PC-3 (cell line): ENCODE results near the gene FLNA.

Source experiments
- EZH2 ChIP-seq: fragments of 300-600 bp; sonication (generic); IDR thresholded peaks from one replicate; pipeline ENCODE4 v1.6.1; 2017; ENCODE audit warnings: antibody characterized with exemption, mild to moderate bottlenecking, low read length; ENCODE audit not compliant: unreplicated experiment
- TF ChIP-seq, protein P1 (sequence below): fragments of 300-600 bp; sonication (generic); conservative IDR thresholded peaks from 2 replicates; pipeline ENCODE4 v1.5.1; 2017; ENCODE audit warnings: antibody characterized with exemption, low read depth, mild to moderate bottlenecking, low read length

DNA sequence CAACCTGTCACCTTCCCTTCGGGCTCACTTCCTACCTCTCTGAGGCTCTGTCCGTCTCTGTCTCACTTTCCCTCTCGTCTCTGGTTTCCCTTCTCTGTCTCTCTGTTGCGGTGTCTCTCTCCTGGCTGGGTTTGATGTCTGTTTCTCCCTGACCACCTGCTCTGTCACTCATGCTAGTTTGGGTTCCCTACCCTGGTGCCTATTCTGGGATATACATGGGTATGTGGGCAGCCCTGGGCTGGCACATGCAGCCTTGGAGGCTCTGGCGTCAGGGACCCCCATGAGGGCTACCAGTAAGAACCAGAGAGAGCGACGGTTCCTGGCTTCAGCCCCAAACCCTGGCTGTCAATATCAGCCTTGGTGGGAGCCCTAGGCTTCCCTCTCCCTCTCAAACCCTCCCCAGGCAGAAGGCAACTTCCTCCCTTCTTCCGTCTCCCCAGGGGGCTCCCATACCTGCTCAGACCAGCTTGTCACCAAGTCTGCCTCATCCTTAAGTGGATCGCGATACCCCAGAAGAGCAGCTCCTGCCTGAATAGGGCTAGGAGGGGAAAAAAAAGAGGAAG is 34.3 kb upstream of the FLNA start:
- TF ChIP-seq, protein P1, sequence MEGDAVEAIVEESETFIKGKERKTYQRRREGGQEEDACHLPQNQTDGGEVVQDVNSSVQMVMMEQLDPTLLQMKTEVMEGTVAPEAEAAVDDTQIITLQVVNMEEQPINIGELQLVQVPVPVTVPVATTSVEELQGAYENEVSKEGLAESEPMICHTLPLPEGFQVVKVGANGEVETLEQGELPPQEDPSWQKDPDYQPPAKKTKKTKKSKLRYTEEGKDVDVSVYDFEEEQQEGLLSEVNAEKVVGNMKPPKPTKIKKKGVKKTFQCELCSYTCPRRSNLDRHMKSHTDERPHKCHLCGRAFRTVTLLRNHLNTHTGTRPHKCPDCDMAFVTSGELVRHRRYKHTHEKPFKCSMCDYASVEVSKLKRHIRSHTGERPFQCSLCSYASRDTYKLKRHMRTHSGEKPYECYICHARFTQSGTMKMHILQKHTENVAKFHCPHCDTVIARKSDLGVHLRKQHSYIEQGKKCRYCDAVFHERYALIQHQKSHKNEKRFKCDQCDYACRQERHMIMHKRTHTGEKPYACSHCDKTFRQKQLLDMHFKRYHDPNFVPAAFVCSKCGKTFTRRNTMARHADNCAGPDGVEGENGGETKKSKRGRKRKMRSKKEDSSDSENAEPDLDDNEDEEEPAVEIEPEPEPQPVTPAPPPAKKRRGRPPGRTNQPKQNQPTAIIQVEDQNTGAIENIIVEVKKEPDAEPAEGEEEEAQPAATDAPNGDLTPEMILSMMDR, result no peak
- no peak for TF ChIP-seq EZH2
